Middle frontal gyrus (tissue), 1 donor: ENCODE results near the gene PDGFB.

ENCODE experiments used
- DNase-seq: peaks from one replicate; pipeline ENCODE4 v3.0.0-alpha.2; 2015; ENCODE audit warnings: low spot score; ENCODE audit errors: extremely low spot score

The PDGFB gene

DNA sequence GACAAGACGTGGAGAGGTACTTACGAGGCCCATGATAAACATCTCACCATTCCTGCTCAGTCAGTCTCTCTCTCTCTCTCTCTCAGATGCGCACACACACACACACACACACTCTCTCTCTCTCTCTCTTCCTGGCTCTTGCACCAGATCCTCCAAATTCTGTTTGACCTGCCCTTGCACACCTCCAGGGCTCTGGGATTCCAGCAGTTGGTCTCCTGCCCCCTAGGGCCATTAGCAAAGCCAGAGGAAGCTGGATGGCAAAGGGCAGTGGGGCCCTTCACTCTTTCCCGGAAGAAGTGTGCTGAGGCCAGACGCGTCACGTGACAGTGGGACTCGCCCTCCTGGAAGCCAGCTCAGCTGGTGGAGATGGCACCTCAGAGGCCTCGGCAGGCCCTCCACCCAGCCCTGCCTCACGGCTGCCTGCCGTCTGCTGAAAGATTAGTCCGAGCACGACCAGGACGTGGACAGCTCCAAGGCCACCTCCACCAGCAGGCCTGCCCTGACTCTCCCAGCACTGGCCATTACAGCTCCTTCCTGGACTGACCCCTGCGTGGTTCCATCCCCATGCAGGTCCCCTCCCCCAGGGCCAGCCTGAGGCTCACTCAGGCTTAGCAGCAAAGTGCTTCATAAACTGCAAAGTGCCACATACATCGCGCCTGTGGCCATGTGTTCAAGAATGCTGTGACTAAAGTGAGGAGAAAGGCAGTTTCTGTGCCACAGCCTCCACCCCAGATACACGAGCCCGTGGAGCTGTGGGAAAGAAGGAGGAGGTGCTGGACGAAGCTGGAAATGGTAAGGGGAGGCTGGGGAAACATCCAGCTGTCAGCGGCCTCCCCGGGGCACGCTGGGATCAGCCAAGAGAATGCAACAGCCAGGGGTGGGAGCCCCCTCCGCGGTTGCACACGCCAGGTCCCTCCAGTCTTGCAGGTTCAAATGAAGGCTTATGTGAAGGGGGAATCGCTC lies 3.7 kb downstream of the PDGFB start:
- DNase-seq, result no peak

GRCh38 chr22:39239561-39240423 lies 5.0 kb downstream of the PDGFB start:
- no peak for DNase-seq

- no peak for DNase-seq
Measured at GRCh38 chr22:39238966-39239505, 5.7 kb downstream of the PDGFB start.

DNA sequence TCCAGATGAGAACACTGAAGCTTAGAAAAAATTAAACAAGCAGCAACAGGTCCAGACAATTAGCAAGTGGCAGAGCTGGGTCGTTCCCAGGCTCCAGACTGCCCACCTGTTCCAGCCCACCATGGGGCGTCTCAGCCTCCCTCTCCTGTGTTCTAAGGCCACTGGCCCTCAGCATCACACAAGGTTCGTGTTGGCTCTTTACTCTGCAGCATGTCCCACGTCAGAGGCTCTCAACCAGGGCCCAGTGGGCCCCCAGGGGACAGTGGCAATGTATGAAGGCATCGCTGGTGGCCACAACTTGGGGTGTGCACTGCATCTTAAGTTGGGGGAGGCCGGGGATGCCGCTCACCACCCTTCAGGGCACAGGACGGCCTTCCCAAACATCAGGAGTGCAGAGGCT lies 6.2 kb downstream of the PDGFB start:
- no peak for DNase-seq

DNA sequence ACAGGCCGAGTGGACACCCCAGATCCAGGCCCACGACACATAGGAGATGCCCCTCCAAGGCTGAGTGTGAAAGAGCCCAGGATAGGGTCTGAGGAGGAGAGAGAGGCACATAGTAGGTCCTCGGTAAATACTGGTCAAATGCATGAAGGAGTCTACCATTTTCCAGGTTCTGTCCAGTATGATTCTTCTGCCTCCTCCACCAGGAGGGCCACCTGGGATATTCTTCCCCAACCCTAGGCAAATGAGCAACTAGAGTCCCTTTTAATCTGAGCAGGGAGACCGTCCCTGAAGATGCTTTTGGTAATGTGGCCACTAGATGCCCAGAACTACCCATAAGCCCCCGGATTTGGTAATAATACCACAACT lies 6.7 kb downstream of the PDGFB start:
- no peak for DNase-seq

- no peak for DNase-seq
Measured at GRCh38 chr22:39237318-39238100, 7.3 kb downstream of the PDGFB start.

DNA sequence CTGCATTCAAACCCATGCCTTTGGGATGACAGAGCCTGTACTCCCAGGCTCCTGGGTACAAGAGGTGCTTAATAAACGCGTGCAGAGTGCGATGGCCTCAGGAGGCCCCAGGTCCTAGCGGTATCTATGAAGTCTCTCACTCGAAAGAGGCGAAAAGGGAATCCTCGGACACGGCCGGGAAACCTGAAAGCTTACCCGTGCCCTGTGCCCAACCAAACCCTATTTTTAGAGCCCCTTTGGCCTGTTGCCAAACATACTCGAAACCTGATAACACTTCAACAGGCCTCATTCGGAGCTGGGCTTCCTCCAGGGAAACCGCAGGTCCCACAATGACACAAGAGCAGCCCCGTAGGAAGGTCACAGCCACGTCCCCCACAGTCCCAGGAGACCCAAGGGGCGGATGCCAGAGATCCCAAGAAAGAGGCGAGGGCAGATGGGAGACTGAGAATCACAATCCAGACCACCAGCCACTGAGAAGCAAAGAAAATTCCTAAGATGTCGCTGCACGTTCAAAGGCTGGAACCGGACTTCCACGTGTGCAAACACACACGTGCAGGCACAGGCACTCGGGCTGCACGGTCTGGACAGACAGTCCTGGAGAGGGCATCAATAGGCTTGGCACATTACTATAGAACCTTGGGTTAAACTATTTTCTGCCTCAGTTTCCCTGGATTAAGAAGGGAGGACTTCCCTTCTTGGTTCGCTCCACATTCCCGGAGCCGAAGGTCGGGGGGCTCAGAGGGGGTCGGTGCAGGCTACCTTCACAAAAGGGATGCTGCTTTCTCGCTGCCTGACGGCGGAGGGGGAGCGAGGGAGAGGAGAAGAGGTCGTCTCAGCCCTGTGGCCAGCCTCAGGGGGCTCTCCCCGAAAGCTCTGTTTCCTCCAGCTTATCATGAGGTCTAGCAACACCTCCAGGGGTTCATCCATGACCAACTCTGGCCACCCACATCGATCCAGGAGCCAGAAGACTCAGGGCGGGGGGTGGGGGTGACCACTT lies 8.2 kb downstream of the PDGFB start:
- no peak for DNase-seq

DNA sequence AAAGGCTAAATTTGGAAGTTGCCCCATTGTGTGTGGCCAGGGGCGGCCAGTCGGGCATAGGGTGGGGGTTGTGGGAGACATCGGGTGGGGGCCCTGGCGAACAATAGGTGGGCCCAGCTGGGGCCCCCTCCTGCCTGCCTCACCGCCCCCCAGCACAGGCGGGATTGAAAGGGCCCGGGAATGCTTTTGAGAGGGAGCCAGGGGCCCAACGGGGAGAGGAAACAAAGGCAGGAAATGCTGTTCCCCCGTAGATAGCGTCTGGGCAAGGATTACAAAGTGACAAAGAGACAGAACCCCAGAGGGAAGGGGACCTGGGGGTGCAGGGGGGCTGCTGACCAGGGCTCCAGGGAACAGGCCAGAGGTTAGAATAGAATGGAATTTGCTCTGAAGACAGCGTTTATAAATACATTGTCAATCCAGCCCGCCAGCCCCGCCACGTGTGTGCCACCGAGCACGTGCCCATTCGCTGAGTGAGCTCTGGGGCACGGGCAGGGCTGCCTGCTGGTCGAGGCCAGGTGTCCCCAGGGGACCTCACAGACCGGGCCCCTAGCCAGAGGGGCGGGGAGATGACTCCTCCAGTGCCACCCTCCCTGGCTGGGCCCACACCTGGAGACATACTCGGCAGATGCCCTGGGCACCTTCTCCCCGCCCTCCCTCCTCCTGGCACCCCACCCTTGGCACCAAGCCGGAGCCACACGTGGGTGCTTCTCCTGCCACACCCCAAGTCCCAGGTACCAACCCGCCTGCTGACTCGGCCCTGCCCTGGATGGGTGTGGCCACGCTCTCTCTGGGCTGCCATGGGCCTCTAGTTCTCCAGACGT lies 9.7 kb downstream of the PDGFB start:
- no peak for DNase-seq

- DNase-seq, result no peak
Measured at GRCh38 chr22:39234472-39234787, 10.4 kb downstream of the PDGFB start.

DNA sequence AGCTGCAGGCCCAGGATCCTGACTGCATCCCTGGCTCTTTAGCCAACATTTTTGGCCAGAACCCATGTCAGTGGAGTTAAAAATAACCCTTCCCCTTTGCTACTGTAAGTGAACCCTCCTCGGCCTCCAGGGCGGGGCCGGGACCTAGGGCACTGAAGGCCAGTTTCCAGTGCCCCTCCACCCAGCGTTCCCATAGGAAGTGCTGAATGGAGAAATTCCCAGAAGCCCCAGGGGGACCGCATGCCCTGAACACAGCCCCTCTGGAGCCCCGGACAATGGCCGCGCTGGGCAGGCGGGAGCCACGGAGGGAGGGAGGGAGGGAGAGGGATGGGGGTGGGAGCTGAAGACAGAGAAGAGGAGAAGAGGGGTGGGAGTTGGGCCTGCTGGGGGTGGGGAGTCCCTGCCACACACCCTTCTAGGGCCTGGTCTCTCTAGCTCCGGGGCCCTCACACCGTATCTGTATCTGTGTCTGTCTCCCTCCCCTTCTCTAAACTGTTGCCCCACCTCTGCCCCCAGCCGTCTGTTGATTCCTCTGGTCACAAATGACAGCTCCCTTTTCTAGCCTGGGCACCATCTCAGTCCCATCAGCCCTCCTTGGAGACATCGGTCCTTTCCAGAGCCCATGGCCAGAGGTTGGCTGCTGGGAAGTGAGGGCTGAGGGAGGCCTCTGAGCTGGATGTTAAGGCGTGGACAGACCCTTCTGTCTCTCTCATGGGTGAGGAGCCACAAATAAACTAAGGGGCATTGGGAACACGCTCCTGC lies 10.9 kb downstream of the PDGFB start:
- no peak for DNase-seq

DNA sequence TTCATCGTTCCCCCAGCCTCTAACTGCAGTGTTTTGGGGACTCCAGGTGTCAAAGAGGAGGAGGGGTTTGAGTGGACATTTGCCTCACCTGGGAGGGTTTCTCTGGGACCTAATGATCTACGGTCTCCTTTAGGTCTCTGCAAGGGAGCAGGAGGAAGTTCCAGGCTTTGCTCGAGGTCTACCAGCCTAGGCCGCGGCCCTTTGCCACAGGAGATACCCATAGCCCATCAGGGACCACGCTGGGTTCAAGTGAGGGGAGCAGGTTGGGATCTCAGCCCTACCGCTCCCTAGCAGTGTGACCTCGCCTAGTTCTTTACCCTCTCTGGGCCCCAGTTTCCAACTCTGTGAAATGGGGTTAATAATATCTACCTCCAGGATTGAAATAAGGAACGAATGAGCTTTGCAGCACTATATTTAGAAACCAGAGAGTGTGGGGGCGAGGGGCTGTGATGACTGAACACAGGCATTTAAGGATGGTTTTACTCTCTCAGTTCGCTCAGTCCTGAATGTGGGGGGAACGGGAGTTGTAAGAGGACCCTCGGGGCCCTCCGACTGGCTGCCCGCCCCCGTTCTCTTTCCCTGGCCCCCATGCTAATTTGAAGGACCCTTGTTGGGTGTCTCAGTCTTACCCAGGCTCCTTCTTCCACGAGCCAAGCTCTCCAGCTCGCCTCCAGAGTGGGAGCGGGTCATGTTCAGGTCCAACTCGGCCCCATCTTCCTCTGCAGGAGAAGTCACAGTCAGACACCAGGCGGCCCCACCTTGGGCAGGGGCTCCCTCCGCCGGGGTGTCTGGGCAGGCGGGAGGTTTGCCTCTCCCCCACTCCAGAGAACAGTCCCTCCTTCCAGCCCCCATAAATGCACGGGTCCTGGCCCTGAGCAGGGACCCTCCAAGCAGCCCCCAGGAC lies 11.7 kb downstream of the PDGFB start:
- no peak for DNase-seq

GRCh38 chr22:39232246-39232645 lies 12.5 kb downstream of the PDGFB start:
- DNase-seq, result no peak

GRCh38 chr22:39231197-39231950 lies 13.4 kb downstream of the PDGFB start:
- no peak for DNase-seq

DNA sequence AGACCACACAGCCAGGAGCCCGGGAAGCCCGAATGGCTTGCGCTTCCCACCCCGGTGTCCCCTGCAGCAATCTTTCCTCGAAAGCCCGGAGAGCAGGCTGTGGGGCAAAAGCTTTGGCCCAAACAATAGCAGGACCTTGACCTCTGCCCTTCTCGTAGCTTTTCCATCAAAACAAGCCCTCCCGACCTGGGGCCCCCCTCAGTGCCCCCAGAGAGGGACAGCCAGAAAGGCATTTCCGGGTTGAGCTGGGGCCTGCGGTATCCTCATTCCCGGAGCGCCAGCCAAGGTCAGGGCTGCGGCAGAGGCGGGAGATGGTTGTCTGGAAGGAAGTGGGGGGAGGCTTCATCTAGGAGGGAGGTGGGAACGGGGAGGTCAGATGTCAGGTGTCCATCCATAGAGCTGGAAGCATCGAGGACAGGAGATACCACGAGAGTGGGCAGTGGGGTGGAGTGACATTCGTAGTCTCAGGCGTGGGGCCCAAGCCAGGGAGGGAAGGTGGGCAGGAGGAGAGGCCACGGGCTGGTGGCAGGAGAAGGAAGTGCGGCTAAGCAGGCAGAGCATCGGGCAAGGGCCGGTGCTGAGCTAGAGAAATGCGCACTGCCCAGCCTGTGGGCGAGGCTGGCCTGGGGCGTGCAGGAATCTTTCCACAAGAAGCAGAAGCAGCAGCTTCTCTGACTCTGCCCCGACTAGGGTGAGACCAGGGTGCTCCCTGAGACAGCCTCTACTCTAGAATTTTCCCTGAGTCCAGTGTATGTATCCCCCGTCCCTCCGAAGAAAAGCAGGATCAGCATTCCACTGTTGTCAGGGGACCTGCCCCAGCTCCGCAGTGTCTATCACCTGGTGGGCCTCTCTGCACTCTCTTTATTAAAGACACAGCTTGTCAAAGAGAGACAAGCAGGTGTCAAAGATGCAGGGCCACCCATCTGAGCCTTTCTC lies 14.3 kb downstream of the PDGFB start:
- DNase-seq, result no peak

DNA sequence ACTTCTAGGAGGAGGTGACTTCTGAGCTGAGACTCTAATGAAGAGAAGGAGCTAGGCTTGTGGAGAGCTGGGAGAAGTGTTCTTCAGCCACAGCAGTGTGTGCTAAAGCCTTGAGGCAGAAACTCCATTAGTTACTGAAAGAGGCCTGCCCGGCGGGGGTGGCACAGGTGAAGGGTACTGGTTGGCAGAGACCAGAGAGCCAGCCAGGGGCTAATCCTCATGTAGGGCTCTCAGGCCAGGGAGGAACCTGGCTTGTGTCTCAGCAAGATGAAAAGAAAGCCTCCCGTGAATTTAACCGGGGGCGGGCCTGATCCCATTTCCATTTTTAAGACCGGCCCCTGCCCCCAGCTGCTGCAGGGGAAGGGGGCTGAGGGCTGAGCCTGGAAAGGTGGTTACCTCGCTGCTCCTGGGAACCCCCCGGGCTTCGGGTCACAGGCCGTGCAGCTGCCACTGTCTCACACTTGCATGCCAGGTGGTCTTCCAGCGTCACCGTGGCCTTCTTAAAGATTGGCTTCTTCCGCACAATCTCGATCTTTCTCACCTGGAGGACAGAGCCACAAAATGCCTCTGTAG lies 15.0 kb downstream of the PDGFB start:
- no peak for DNase-seq
